Fibroblast of peridontal ligament (primary cell): ENCODE measurements around the gene VIPR2.

ENCODE experiments used
- DNase-seq: peaks from one replicate; pipeline ENCODE4 v3.0.0-alpha.2; 2010; ENCODE audit errors: extremely low read depth

Gene VIPR2

DNA sequence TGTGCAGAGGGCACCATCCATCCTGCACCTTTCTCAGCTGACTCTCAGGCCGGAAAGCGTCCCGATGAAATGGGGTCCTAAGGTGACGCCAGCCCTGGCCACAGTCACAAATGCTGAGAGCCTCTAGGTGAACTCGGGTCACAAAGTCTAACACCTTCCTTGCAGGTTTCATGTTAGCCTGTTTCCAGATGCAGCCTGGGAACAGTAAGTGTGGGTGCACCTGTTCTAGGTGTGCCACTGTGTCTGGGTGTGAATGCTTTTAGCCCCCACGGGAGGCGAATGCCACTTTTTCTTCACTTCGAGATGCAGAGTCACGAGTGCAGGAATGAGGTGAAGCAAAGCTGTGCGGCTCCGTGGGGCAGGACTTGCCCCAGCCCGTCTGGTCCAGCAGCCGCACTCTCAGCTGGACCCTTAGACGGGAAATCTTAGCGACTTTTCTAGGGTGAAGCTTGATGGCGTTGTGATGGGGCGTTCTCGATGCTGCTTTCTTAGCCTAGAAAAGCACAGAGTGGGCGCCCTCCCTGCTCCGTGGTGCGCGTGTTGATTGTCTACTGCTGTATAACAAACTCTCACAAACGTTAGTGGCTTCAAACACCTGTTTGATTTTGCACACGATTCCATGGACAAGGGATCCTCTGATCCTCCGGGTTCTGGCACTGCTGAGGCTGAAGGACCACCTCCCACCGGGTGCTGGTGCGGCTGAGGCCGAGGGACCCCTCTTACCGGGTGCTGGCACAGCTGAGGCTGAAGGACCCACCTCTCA is 13.6 kb upstream of the VIPR2 start:
- DNase-seq, result no peak

DNA sequence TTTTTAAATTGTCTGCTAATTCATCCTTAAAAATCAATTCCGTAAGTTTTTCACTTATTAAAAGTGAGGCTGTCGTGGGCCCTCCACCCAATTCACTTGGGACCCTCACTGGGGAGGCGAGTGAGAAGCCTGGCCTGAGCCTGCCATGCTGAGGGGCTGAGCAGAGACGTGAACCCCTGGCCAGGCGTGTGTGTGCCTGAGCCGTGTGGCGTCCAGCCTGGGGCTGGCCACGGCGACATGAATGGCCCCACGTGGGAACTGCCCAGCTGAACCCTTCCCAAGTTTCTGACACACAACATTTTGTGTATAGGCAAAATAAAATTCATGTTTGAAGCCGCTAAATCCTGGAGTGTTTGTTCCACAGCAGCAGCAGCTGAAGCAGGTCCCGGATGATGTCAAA is 13.0 kb upstream of the VIPR2 start:
- DNase-seq, result no peak

DNA sequence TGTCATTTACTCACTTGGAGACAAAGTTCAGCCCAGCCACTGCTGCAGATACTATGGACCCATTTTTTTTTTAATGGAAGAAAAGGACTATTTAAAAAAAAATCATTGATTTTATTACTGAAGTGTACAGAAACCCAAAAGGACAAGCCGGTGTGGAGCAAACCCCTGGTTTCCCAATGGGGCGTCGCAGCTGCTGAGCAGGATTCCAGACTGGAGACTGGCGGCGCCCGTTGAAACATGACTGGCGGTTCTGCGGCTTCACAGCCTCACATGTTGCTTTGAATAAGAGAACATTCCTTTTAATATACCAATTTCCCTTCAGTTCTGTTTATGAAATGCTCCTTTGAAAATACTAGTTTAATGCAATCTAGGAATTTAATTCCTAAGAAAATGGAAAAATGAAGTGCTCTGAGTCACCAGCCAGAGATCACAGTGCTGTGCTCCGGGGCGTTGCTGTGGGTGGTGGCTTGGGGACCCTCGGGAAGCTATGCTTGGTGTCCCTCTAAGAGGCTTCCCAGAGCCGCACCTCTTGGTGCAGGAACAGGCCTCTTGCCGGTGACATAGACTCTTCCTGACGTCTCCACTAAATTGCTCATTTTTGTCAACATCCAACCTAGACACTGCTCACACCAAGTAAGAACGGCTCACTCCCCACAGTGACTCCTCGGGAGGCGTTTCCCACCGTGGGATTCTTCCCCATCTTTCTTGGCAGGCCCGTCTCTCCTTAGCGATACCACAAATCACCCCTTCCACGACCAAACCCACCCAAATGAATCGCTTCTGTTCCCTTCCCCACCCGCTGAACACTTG is 12.0 kb upstream of the VIPR2 start:
- DNase-seq, result no peak

DNA sequence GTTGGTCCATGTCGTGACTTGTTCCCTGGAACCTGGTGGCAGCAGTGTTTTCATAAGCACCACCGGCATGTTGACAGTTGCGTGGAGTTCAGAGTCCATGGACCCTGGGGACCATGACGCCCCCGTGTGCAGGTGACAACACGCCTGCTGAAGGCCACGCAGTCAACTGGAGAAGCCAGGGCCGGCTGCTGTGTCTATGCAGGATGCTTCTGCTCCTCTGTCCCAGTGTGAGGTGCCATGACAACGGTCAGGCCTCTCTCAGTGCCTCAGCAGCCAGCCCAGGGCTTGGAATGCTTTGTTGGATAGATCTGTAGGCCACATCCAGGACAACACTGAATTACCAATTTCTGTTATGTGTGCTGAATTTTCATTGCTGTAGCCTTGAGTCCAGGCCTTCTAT is 10.7 kb upstream of the VIPR2 start:
- no peak for DNase-seq

DNA sequence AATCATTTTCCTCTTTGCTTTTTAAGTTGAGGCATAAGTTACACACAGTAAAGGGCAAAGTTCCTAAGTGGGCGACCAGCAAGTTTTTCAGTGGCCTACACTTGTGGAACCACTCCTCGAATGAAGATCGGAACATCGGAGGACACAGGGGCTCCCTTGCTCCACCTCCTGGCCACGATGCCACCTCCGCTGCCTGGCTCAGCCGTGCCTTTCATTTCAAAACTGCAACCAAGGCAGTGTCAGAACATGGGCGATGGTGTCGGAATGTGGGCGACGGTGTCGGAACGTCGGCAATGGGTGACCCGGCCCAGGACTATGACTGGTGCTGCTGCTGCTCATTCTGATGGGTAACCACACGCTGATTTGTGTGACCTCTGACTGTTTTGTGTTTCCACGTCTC is 9.6 kb upstream of the VIPR2 start:
- no peak for DNase-seq

DNA sequence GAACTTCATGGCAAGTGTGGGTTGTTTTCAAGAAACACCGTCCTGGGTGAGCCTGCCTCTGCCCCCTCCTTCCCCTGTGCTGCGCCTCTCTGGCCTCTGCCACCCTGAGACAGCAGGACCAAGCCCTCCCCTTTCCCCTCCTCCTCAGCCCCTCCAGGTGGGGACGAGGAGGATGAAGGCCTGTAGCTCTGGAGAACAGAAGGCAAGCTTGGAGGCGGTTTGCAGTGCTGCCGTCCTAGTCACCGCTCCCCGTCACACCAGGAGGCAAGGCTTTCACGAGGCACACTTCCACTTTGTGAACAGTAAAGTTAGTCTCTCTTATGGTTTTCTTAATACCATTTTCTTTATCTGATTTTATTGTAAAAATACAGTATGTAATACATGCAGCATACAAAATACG is 8.8 kb upstream of the VIPR2 start:
- no peak for DNase-seq

DNA sequence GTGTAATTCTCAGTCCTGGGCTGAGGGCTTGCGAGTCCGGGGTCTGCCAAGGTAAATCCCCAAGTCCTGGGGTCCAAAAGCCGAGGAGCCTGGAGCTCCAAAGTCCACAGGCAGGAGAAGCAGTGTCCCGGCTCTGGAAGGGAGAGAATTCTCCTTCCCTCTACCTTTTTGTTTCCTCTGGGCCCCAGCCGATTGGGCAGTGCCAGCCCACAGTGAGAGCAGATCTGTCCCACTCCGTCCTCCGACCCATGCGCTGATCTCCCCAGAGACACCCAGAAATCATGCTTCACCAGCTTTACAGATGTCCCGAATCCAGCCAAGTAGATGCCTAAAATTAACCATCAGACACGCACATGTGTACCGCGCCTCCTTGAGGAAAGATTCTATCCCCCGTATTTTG is 8.1 kb upstream of the VIPR2 start:
- DNase-seq, result no peak

DNA sequence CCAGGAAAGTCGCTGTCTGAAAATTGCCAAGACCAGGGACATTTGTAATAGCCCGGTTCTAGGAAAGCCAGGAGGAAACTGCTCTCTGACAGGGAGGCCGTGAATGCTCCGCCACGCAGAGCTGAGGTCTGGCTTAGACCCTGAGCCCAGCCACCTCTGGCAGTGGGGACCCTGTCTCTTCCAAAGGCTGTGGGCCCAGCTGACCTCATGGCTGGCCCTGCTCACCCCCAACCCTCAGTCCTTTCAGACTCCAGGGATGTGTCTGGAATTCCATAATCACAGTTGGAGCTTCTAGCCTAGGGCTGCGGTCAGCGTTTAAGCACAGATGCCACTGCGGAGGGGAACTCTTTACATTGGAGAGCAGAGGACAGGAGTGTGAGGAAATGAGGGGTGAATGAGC is 6.6 kb upstream of the VIPR2 start:
- no peak for DNase-seq

DNA sequence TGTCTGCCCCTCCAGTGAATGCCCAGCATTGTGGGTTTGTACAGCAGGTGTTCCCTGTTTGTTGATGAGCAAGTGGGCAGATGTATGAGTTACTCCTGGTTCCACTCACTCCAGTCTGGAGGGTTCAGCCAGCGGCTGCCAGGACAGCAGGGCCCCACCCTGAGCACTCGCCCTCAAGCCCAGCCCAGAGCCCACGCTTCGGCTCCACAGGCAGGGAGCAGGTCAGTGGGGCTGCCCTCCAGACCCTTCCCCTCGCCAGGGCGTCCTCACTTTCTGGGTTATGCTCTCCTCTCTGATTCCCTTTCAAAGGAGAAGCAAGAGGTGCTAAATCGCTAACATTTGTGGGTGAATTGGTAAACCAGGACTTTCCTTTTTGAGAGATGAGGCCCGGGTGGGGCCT is 4.8 kb upstream of the VIPR2 start:
- DNase-seq, result no peak

DNA sequence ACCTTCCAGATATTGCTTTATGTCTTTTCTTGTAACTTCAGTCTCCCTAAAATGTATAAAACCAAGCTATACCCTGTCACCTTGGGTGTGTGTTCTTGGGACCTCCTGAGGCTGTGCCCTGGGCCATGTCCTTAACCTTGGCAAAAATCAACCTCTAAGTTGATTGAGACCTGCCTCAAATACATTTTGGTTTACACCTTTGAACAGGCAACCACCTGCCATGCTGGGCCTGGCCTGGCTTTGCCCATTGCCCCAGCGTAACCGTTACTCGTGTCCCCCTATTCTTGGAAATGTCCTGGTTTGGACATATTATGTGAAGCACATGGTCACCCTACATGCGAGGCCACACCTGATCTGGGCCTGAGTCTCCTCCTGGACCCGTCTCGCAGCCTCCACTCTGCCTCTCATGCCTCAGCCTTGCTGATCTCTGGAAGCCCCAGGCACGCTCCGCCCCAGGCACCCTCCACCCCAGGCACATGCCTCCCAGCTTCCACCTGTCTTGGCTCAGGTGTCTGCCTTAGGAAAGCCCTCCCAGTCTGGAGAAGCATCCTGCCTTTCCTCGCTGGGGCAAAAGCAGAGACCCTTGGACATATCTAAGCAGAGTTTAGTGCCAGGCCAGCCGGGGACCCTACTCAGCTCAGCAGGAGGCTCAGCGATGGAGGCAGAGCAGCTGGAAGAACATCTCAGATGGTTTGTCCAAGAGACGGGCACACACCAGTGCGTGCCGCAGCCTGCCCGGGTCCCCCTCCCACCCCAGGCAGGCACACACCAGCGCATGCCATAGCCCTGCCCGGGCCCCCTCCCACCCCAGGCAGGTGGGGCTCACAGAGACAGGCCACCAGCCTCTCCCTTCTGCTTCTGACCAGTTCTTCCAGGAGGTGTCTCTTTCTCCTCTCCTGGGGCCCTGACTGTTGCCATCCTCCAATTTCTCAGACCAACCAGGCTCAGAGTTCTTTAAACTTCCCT is 4.0 kb upstream of the VIPR2 start:
- no peak for DNase-seq

DNA sequence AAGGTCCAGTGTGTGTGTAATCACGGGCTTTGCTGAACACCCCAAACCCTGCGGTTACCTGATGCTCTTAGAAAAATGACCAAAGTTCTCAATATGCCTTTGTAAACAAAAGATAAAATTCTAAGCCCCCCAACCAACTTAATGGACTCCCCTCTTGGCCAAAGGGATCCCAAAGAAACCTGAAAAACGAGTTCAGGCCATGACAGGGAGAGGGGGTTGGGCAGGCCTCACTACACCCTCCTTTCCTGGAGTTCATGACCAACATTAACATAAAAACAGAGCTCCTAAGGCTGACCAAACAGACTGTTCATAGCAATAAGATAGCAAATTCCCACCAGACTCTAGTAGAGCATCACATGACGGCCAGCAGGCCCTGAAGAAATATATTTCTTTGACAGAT is 3.0 kb upstream of the VIPR2 start:
- no peak for DNase-seq

DNA sequence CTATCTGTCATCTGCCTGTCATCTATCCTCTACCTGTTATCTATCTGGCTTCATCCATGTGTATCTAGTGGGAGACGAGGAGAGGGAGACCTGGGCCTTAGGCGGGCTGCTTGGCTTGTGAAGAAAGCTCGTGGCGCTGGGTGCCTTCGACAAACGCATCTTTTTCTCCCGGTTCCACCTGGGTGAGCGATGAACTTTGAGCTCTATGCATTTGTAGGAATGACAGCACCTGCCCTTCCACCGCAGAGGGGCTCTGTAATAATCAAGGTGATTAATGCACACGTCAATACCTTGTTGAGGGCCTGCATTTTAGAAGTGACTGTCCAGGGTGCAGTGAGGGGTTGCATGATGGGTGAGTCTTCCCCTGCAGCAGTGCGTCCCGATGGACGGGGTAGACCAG is 2.6 kb upstream of the VIPR2 start:
- no peak for DNase-seq

DNA sequence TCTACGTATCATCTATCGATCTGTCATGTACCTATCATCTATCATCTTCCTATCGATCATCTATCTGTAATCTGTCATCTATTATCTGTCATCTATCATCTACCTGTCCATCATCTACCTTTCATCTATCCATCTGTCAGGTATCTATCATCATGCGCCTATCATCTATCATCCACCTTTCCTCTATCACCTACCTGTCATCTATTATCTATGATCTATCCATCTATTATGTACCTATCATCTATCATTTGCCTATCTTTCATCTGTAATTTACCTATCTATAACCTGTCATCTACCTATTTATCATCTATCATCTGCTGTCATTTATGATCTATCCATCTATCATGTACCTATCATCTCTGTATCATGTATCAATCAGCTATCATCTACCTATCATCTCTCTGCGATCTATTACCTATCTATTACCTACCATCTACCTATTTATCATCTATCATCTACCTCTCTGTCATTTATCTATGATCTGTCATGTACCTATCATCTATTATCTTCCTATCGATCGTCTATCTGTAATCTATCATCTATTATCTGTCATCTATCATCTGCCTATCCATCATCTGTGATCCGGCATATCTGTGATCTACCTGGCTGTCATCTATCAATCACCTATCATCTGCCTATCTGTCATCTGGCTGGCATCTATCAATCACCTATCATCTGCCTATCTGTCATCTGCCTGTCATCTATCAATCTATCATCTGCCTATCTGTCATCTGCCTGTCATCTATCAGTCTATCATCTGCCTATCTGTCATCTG is 1.6 kb upstream of the VIPR2 start:
- DNase-seq, result no peak

DNA sequence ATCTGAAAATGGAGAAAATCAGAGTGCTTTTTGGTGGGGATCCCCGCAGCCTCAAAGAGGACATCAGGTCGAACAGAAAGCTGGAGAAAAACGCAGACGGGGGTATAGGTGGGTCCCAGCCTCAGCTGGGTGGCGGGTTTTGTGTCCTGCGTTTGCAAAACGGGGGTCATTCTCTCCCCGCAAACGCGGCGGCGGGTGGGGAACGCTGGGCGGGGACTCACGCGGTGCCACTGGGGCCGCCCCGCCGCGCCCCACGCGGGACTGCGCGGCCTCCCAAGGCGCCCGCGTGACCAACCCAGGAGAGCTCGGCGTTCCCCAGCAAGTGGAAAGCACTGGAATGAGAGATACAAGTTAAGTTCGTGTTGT is 806 bp upstream of the VIPR2 start:
- DNase-seq, result no peak

DNA sequence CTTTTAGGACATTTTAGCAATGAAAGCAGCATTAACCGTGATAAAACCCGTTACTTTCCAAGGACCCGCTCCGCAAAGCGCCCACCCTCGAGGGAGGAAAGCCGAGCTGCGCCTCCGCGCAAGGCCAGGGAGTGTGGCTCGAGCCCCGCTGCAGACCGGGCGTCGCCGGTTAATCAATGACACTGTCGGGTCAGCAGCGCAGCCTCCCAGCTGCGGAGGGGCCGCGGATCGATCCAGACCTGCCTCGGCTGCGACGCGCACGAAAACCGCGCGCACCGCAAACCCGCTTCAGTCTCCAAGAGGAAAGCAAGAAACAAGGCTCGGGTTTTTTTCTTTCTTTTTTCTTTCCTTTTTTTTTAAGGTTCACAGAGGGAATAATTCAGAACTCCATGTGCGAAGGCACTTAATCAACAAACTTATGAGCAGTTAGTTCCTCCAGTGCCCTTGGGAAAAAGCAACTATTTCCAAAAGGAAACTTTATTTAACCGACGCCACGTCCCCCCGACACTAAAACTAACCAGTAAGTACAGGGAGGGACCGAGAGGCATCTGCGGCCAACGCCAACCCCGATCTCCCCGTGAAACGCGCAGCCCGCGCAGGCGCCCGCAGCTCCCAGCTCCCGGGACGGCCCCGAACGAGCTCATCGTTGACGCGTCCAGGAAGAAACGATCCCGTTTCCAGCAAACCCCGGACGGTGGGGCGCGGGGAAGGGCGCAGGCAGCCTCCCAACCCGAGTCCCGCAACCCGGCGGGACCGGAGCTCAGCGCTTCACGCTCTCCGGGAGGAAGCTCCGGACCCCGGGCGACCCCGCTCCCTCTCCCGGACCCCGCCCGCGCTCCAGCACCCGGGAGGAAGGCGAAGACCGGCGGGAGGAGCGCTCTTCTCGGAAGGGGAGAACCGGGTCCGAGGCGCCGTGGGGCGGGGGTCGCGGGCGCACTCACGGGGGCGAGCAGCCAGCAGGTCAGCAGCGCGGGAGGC is 598 bp downstream of the VIPR2 start:
- DNase-seq, result no peak

DNA sequence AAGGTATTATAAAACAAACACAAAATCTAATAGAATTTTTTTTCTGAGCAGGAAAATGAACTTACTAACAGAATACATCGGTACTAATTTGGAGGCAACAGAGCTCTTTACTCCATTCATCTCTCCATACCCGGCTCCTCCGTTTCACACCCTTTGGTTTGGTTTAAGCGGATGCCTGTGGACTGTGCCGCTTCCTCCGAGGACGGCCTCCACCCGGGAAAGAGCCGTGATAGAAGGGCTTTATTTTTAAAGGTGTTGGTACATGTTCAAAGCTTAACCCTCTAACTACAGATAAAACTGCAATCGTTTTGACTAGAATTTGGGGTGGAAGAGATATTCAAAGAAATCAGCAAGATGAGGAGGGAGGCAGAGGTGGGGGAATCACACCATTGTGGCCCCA is 1.9 kb downstream of the VIPR2 start:
- no peak for DNase-seq

DNA sequence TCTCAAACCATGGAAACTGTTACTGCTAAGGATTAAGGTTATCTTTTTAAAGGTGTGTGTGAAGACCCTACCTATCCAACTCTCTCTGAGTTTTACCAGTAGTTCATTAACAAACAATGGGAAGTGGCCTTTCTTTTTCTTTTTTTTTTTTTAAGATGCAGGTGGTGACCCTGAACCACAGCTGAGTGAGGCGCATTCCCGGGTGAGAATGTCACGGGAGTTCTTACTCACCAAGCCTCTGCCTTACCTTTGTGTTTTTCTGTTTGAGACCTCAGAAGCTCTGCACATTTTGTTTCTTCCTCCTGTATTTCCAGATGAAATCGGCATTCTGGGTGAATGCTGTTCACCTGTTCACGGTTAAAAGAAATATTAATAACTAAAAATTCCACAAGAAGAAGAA is 2.5 kb downstream of the VIPR2 start:
- no peak for DNase-seq

DNA sequence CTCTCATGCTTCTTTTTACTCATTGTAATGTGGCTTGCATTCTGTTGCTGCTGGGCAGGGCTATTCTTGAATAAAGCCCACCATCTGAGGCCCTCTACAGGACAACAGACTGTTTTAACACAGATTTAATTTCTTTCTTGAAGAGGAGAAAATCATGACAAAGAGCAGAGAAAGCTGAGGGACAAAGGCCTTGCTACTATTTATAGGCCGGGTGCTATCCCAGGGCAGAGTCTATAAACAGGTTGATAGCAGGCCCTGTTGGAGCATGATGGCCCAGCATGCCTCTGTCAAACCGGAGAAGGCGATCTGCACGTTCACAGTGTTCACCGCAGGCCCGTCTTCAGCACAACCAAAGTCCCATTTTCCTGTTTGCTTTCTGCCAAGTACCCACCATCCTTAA is 3.0 kb downstream of the VIPR2 start:
- DNase-seq, result no peak

DNA sequence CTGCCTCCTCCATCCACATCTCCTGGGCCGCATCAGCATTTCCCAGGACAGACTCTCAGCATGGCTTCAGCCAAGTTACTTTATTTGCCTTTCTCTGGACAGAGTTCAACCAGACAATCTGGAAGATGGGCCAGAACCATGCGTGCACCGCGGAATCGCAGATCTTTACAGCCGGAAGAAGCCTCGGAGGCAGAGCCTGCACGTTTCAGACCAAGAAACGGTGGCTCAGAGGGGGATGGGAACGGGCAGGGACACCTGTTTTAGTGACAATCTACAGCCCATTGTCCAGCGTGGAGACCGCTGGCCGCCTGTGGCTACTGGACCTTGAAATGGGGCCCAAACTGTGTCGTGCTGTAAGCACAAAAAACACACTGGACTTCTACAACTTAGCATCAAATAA is 3.5 kb downstream of the VIPR2 start:
- DNase-seq, result no peak

DNA sequence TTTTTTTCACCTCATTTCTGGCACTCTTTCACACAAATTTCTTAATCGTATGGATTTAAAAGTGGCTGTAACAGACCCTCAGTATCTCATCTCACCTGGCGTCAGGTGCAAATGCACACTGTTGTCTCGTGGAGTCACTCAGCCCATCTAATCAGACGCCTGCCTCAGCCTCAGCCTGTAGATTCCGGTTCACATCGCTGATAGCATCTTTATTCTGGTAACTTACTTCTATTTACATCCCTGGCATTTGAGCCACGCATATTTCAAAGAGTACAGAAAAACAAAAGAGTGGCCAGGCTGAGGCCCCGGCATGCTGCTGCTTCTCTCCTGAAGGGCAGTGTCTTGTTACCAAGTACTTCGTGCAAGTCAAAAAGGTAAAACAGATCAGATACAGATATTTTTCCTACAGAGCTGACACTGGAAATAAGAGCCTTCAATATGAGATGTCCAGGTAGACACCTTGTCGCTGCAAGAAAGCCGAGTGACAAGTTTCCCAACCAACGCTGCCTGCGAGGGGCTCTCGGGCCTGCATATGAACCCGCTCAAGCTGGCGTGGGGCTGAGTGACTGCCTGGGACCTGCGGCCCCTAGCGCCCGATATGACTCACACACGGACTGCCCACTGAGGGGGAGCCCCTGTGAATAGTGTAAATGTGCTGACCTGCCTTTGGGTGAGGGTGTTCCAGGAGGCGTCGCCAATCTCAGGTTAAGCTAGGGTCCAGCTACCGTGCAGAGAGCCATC is 4.3 kb downstream of the VIPR2 start:
- DNase-seq, result no peak
